K562 (cell line): Measurements from ENCODE around the gene PRSS12. TPM values are rescaled to one million over a fixed set of nuclear protein-coding genes. Genes with fewer than 3 reads are reported as not detected.

Source experiments
- ATAC-seq: fragments of 200-7000 bp; cut with Tn5 transposase; 3 replicates; pipeline ENCODE4 v1.9.1; 2020; ENCODE audit warnings: moderate library complexity
- BruUV-seq: library from RNA; stranded (reverse); fragments of 400-500 nt; replicated peaks from 2 replicates; lab custom pipeline; 2021; lab: Mats Ljungman, UMichigan
- CTCF ChIA-PET: fragments of 300-600 bp; formaldehyde crosslinking; extraction: SDS; loops from one replicate; lab custom pipeline; 2021; ENCODE audit warnings: low intra/inter-chr PET ratio; lab: Yijun Ruan, JAX
- POLR2A ChIA-PET: fragments of 300-600, 350-650 bp; sonication (Branson Sonifier 250); formaldehyde crosslinking; extraction: SDS; loops from one replicate; lab custom pipeline; 2021; ENCODE audit warnings: antibody characterized with exemption, inconsistent platforms; lab: Yijun Ruan, JAX
- DNase-seq, 4 experiments: peaks; one replicate each; pipeline versions ENCODE4 v3.0.0 to v3.0.0-alpha.2; 2011 to 2018; ENCODE audit warnings: low spot score in 3 of 4, mixed read lengths in 3 of 4; ENCODE audit errors: extremely low read depth in 1 of 4
- FAIRE-seq: peaks from 2 replicates; lab custom pipeline; 2011; peaks lifted over from hg19 to GRCh38; lab: Jason Lieb, UNC
- H2AFZ ChIP-seq: 2 replicates; pipeline ENCODE4 v1.6.0; 2011; ENCODE audit warnings: low read depth, low read length, control low read depth, inconsistent platforms
- H3K27ac ChIP-seq: fragments of 200-600 bp; 3 replicates; pipeline ENCODE4 v1.8.0; 2011; ENCODE audit warnings: low read depth, mild to moderate bottlenecking, control low read depth, inconsistent platforms, low read length, moderate library complexity, mixed read lengths; ENCODE audit errors: extremely low read depth
- H3K27me3 ChIP-seq, 2 experiments: fragments of 300-600 bp in 1 of 2; 2 replicates in 1 of 2; 3 replicates in 1 of 2; pipeline versions ENCODE4 v1.6.0 to v1.8.0; 2011; ENCODE audit warnings: inconsistent platforms in 2 of 2, low read length in 2 of 2, mild to moderate bottlenecking in 1 of 2, mixed read lengths in 1 of 2, moderate library complexity in 1 of 2; ENCODE audit not compliant: control insufficient read depth in 2 of 2, insufficient read depth in 2 of 2
- H3K36me3 ChIP-seq: fragments of 300-600 bp; 3 replicates; pipeline ENCODE4 v1.8.0; 2011; ENCODE audit warnings: mild to moderate bottlenecking, low read length, inconsistent platforms; ENCODE audit not compliant: control insufficient read depth, insufficient read depth
- H3K4me1 ChIP-seq, 2 experiments: fragments of 200-600 bp in 1 of 2; replicated peaks in 1 of 2; 2 replicates in 1 of 2; 3 replicates in 1 of 2; pipeline versions ENCODE4 v1.5.1 to v1.8.0; 2011; ENCODE audit warnings: inconsistent platforms in 2 of 2, low read length in 2 of 2, mild to moderate bottlenecking in 1 of 2, mixed read lengths in 1 of 2, moderate library complexity in 1 of 2; ENCODE audit not compliant: control insufficient read depth in 2 of 2, insufficient read depth in 2 of 2
- H3K4me2 ChIP-seq: 2 replicates; pipeline ENCODE4 v1.6.1; 2011; ENCODE audit warnings: low read length, control low read depth, inconsistent platforms, mixed read lengths; ENCODE audit not compliant: insufficient read depth
- H3K4me3 ChIP-seq: fragments of 200-600 bp; sonication (generic), shearing (Covaris generic); 2 replicates; pipeline ENCODE4 v1.5.1; 2016; ENCODE audit warnings: control low read depth, inconsistent platforms
- H3K79me2 ChIP-seq: fragments of 200-600 bp; 3 replicates; pipeline ENCODE4 v1.8.0; 2011; ENCODE audit warnings: low read length, inconsistent platforms; ENCODE audit not compliant: control insufficient read depth, insufficient read depth
- H3K9ac ChIP-seq, 2 experiments: 2 replicates each; pipeline versions ENCODE4 v1.6.0 to v1.6.1; 2011; ENCODE audit warnings: low read depth in 2 of 2, low read length in 2 of 2, control low read depth in 1 of 2, inconsistent platforms in 1 of 2, mild to moderate bottlenecking in 1 of 2, mixed read lengths in 1 of 2; ENCODE audit not compliant: insufficient read depth in 1 of 2
- H3K9me1 ChIP-seq: one replicate; pipeline ENCODE4 v1.6.0; 2011; ENCODE audit warnings: inconsistent platforms, mild to moderate bottlenecking, low read length, moderate library complexity; ENCODE audit not compliant: control insufficient read depth, insufficient read depth
- H3K9me3 ChIP-seq: replicated peaks from 2 replicates; pipeline ENCODE4 v1.5.1; 2011; ENCODE audit warnings: low read depth, low read length, inconsistent platforms; ENCODE audit not compliant: control insufficient read depth, insufficient read depth
- H4K20me1 ChIP-seq: replicated peaks from 2 replicates; pipeline ENCODE4 v1.6.1; 2011; ENCODE audit warnings: low read length, inconsistent platforms, mixed read lengths; ENCODE audit not compliant: control insufficient read depth, insufficient read depth
- FOSL1 ChIP-seq: fragments of 200-800 bp; sonication (Bioruptor generic); conservative IDR thresholded peaks from 2 replicates; pipeline ENCODE4 v1.6.1; 2016; ENCODE audit warnings: missing genetic modification characterization, missing compliant biosample characterization
- GMEB1 ChIP-seq: fragments of 250-450 bp; sonication (Bioruptor Pico); IDR thresholded peaks from 2 replicates; pipeline ENCODE4 v1.4.0; 2020; ENCODE audit warnings: mild to moderate bottlenecking
- TSC22D4 ChIP-seq: fragments of 450-650 bp; IDR thresholded peaks from 2 replicates; pipeline ENCODE4 v1.6.1; 2016; ENCODE audit warnings: missing genetic modification characterization, missing biosample characterization, control low read depth
- ZNF609 ChIP-seq: sonication (generic); formaldehyde crosslinking; IDR thresholded peaks from 2 replicates; pipeline ENCODE4 v1.8.1; 2023; ENCODE audit warnings: missing genetic modification reagents, mild to moderate bottlenecking, borderline replicate concordance
- WGBS: fragments of 100-300 bp; shearing (Covaris generic); methylation state at CpG from one replicate; pipeline ENCODE4 v1.1.6; 2016; ENCODE audit warnings: low coverage, mixed read lengths; ENCODE audit not compliant: insufficient coverage; ENCODE audit errors: missing lambda C conversion rate; 5-methylcytosine and 5-hydroxymethylcytosine counted together
- in situ Hi-C: fragments of 300-500 bp; cut with MboI; formaldehyde crosslinking; loops from 4 replicates; pipeline ENCODE4 v1.15.0; 2018; ENCODE audit warnings: inconsistent platforms, mixed read lengths
- intact Hi-C: fragments of 100-400 bp; cut with micrococcal nuclease; formaldehyde crosslinking; loops from 2 replicates; pipeline ENCODE4 v1.14.2; 2022
- polyA plus RNA-seq, 8 experiments: library from polyadenylated mRNA; depleted of rRNA in 4 of 8; stranded (reverse) in 5 of 8; unstranded in 3 of 8; fragments of >200 nt; fragmentation: Nextera tagmentation in 2 of 8; fragmentation: Illumina TruSeq in 1 of 8; extraction: Ambion mirVana in 2 of 8; extraction: Trizol in 1 of 8; gene quantifications; 2 replicates each; pipeline versions ENCODE4 v1.2.1 to v1.2.3, GENCODE V29; 2011 to 2014; ENCODE audit warnings: inconsistent platforms in 1 of 8, missing spikeins in 1 of 8
- total RNA-seq, 7 experiments: library from RNA; depleted of rRNA in 6 of 7; stranded (reverse); fragments of >200 nt in 6 of 7; fragmentation: Illumina TruSeq in 2 of 7; extraction: Trizol in 2 of 7; gene quantifications; 2 replicates each; pipeline versions ENCODE4 v1.2.1 to v1.2.3, GENCODE V29; 2011 to 2021; ENCODE audit warnings: low replicate concordance in 1 of 7

The PRSS12 gene
- total and polyA plus RNA-seq, 9 of the 15 experiments (the other 6 are each of a cell fraction or from before 2014, with no cell fraction given) = 0.06 to 0.11 (median 0.09) TPM; not detected in 6

- Histone ChIP-seq H4K20me1 (no peaks in the 10 kb centered on the region), H3K36me3 (no peaks in the 10 kb centered on the region), H3K27me3 (no peaks in the 10 kb centered on the region), H3K4me1 (no peaks in the 10 kb centered on the region), H3K9me3 (no peaks in the 10 kb centered on the region), H3K79me2 (no peaks in the 10 kb centered on the region), H3K4me2 (no peak overlapping the region), H3K4me3 (no peak overlapping the region), H3K9me1 (no peaks in the 10 kb centered on the region), H3K27ac (no peak overlapping the region), H2AFZ (no peak overlapping the region), H3K9ac (no peak overlapping the region)
- ChIA-PET CTCF (no interaction called here), POLR2A (no interaction called here)
- FAIRE-seq (no peak), ATAC-seq (no peak), DNase-seq (no peak)
- no peak for TF ChIP-seq TSC22D4 (tag)
- TF ChIP-seq ZNF609 (CRISPR knock-in tag) = no peak
- no peak for TF ChIP-seq FOSL1 (tag)
- no peak for TF ChIP-seq GMEB1 (CRISPR knock-in tag)
- in situ Hi-C loops (no loop called here), intact Hi-C loops (no loop called here)
- no TSS peak for BruUV-seq
- WGBS = 2% methylated on average over 6 of the region's 6 CpGs
Measured at GRCh38 chr4:118389721-118390120, 36.9 kb upstream of the PRSS12 start.
